Measurements from ENCODE around the gene TCEA2.

Gene TCEA2

DNA sequence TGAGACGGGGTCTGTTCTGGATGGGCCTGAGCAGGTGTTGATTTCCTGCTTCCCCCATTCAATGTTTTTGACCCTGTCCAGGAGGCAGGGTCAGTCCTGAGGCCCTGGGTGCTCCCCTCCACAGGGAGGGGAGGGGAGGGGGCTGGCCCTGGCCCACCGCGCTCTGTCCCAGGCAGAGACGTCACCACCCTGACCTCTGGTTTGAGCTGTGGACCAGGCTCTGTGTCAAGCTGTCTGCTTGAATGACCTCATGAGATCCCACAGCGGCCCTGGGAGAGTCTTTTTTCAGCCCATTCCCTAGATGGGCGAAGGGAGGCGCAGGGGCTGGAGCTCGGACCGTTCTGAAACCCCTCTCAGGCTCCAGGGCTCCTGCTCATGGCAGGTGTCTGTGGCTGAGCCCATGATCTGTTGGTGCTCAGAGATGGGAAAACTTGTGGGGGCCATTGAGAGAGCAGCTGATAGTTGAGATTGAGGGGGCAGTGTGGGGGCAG lies 30.1 kb downstream of the TCEA2 start:
- no peak for DNase-seq (ENCODE audit: low read depth in 2 of 2)

GRCh38 chr20:64095455-64095854 lies 32.5 kb downstream of the TCEA2 start:
- no peak for DNase-seq (ENCODE audit: low read depth in 2 of 2)

DNA sequence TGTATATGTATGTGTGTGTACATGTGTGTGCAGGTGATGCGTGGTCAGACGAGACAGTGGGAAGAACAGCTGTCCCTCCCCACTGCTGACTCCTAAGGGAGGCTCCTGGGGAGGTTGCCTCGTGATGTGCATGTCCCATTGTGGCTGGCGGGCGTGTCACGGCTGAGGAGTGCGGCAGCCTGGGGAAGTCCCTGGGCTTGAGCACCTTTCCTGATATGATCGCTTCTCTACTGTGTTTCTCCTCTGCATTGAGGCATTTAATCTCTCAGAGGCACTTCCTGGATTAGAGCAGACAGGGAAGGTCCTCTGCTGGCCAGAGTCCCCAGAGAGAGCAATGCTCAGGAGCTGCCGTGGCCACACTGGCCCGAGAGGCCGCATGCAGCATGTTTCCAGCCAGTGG lies 32.9 kb downstream of the TCEA2 start:
- no peak for DNase-seq (ENCODE audit: low read depth in 2 of 2)

- DNase-seq (ENCODE audit: low read depth in 2 of 2), result no peak
These were observed 33.5 kb downstream of the TCEA2 start for GRCh38 chr20:64096535-64096934.

DNA sequence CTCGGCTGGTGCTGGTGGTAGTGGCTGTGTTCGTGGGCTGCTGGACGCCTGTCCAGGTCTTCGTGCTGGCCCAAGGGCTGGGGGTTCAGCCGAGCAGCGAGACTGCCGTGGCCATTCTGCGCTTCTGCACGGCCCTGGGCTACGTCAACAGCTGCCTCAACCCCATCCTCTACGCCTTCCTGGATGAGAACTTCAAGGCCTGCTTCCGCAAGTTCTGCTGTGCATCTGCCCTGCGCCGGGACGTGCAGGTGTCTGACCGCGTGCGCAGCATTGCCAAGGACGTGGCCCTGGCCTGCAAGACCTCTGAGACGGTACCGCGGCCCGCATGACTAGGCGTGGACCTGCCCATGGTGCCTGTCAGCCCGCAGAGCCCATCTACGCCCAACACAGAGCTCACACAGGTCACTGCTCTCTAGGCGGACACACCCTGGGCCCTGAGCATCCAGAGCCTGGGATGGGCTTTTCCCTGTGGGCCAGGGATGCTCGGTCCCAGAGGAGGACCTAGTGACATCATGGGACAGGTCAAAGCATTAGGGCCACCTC lies 35.5 kb downstream of the TCEA2 start:
- no peak for DNase-seq (ENCODE audit: low read depth in 2 of 2)

DNA sequence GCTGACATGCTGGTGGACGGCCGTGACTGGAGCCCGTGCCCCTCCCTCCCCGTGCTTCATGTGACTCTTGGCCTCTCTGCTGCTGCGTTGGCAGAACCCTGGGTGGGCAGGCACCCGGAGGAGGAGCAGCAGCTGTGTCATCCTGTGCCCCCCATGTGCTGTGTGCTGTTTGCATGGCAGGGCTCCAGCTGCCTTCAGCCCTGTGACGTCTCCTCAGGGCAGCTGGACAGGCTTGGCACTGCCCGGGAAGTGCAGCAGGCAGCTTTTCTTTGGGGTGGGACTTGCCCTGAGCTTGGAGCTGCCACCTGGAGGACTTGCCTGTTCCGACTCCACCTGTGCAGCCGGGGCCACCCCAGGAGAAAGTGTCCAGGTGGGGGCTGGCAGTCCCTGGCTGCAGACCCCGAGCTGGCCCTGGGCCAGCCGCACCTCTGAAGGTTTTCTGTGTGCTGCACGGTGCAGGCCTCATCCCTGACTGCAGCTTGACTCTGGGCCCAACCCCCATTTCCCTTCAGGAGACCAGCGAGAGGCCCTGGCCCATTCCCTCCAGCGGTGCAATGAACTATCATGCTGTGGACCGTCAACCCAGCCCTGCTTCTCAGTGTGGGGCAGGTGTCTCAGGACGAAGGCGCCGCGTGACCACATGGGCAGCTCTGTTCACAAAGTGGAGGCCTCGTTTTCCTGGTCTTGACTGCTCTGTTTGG lies 36.2 kb downstream of the TCEA2 start:
- no peak for DNase-seq (ENCODE audit: low read depth in 2 of 2)

- DNase-seq (ENCODE audit: low read depth in 2 of 2), result no peak
These were observed 37.0 kb downstream of the TCEA2 start for GRCh38 chr20:64099880-64100565.

DNA sequence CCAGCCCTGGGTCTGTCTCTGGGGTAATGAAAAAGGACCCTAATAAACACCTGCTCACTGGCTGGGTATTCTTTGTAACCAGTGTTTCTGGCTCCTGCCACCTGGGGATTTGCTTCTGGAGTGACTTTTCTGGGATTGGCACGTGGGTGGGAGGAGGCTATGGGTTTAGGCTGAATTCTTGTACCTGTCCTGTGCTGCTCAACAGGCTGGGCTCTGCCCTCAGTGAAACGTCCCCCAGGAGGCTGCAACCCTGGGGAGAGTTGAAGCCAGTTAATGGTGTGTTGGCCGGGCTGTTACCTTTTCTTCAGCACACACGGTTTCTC lies 37.5 kb downstream of the TCEA2 start:
- DNase-seq (ENCODE audit: low read depth in 2 of 2), result no peak

- no peak for DNase-seq (ENCODE audit: low read depth in 2 of 2)
These were observed 38.1 kb downstream of the TCEA2 start for GRCh38 chr20:64100946-64101688.

DNA sequence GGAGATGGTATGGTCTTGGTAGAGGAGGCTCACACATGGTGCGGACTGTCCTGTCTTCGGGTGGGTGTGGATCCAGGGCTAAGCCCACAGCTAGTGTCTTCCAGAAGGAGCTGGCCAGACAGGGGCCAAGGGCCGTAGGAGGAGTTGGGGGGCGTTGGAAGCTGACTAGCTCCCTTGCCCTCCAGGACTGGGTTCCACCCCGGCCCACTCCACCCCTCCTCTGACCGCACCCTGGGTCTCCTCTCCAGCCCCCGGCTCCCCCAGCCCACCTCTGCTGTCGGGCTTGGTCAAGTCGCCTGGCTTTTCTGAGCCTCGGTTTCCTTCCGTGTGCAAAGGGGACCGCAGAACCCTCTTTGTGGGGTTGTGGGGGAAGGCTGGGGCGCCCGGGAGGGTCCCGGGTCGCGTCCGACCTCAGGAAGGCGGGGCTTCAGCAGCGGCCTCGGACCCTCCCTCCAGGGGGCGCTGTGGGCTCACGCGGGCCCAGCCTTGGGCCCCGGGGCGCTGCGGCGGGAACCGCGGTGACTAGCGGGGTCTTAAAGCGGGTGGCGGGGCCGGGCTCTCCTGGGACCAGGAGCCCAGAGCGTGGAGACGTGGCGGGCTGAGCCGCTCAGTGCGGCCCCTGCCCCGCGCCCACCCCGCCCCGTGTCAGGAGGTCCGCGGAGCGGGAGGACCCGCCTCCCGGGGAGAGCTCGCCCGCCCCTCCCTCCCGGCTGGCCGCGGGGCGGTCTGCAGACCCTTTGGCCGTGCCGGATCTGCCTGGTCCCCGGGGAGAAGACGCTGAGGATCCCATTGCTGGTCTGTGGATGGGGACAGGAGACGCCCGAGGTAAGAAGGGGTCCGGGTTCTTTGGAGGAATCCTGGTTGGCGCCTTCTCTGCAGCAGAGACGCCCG lies 39.0 kb downstream of the TCEA2 start:
- peak in 1 of 2 donors; percentile 21 for DNase-seq (ENCODE audit: low read depth in 2 of 2)

GRCh38 chr20:64102647-64103354 lies 39.8 kb downstream of the TCEA2 start:
- DNase-seq (ENCODE audit: low read depth in 2 of 2), result no peak

- DNase-seq (ENCODE audit: low read depth in 2 of 2), result no peak
These were observed 41.1 kb downstream of the TCEA2 start for GRCh38 chr20:64103871-64104666.

GRCh38 chr20:64104667-64105451 lies 41.9 kb downstream of the TCEA2 start:
- DNase-seq (ENCODE audit: low read depth in 2 of 2), result no peak

DNA sequence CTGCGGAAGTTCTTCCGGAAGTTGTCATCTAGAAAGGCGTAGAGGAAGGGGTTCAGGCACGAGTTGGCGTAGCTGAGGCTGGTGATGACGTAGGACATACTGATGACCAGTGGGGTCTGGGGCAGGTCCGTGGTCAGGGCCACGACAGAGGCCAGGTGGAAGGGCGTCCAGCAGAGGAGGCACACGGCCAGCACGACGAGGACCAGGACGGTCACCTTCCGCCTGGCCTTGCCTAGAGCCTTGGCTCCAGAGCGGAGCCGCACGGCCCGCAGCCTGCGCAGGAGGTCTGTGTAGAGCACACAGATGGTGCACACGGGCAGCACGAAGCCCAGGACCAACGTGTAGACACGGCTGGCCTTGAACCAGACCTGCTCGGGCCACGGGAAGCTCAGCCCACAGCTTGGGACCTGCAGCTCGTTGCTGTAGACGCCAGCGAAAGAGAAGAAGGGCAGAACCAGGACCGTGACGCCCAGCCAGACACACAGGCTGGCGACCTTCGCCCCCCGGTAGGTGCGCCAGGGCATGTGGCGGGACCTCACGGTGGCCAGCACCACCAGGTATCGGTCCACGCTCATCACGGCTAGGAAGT lies 42.9 kb downstream of the TCEA2 start:
- DNase-seq (ENCODE audit: low read depth in 2 of 2), result no peak

DNA sequence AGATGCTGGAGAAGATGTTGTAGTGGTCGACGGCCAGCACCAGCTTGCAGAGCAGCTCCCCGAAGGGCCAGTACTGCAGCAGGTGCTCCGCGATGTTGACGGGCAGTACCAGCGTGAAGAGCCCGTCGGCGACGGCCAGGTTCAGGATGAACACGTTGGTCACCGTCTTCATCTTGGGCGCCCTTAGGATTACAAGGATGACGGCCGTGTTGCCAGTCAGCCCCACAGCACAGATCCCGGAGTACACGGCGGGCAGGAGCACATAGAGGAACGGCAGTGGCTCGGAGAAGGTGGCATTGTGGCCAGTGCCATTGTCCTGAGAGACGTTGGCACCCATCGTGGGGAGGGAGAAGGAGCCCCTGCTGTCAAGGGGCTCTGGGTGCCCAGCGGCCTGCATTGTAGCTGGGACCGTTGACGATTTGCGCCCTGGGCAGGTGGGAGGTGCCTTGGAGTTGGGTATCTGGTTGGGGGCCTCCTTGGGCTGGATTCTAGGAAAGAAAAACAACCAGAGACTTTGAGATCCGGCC lies 43.5 kb downstream of the TCEA2 start:
- no peak for DNase-seq (ENCODE audit: low read depth in 2 of 2)

DNA sequence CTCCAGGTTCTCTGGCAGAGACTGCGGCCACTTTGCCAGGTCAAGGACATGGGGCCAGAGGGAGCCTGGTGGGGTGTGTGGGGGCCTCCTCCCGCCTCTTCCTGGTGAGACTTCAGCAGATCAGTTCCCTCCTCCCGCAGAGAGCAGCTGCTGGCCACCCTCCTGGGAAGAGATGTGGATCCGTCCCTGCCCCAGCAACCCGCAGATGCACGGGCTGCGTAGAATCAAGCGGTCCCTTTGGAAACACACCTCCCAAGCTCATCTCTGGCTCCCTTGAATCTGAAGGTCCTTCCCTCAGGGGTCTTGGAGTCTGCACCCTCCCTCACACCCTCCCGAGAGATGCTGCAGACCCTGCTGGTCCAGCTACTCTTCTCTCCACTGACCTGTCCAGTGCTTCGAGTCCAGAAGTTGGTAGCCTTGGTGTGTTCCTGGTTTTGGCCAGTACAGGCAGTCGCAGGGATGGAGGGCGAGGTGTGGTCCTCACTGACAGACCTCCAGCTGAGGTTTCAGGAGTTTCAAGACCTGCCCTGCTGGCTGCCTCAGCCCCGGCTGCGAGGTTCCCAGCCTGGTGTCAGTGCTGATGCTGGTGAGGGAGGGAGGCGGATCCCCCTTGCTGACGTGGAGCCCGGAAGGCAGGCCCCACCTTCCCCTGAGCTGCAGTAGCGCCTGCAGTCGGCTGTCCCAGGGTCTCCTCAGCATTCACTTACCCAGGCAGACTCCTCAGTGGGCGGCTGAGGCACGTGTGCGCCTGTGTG lies 44.2 kb downstream of the TCEA2 start, which contains the start of gene NPBWR2:
Gene NPBWR2, minus strand, starts transcription at position 585 of the 755 bp plus-strand sequence. CDS start 734 bp downstream, outside the sequence.
- no peak for DNase-seq (ENCODE audit: low read depth in 2 of 2)

- DNase-seq (ENCODE audit: low read depth in 2 of 2), result no peak
These were observed 44.9 kb downstream of the TCEA2 start for GRCh38 chr20:64107736-64108457.

All from stimulated activated CD8-positive, alpha-beta memory T cell treated with anti-CD3 and anti-CD28 coated beads, Interleukin-15, amount 100 ng/mL, for 4 hours (primary cell).